ENCODE measurements around the gene DGKI.

Gene DGKI

DNA sequence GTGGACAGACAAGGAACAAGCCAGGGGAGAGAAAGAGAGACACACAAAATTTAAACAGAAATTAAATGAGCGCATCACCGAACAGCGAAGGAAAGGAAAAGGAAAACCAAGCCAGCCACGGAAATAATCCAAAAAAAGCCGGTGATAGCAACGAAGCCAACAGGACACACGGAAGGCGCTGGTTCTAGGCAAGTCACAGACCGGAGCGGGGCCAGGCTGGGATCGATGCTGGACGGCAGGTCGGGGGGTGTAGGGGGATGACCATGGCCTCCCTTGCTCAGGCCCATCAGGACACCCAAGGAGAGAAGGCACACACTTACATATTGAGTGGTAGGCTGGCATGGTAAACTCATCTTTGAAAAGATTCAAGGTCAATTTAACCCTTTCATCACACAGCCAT is 300.8 kb downstream of the DGKI start:
- TF ChIP-seq Cebpa-rat (IDR thresholded peaks at IDR 0.05), result no peak
- Histone ChIP-seq H3K36me3 (no peaks in the 10 kb centered on the region; the same call in 1 of the 2 replicates), H4K20me1 (no peaks in the 10 kb centered on the region), H3K4me1 (peaks cover 6% of the 10 kb centered on the region), H3K27ac (no peak overlapping the region), H3K9ac (no peak overlapping the region), H3K4me3 (no peak overlapping the region), H3K27me3 (no peaks in the 10 kb centered on the region), H3K4me2 (0 out of 2 replicates have a peak overlapping the region, but pooled peaks have one; percentile 0), H3K9me3 (no peaks in the 10 kb centered on the region)

GRCh38 chr7:137545059-137545716 is 301.6 kb downstream of the DGKI start:
- Histone ChIP-seq H3K27me3 (no peaks in the 10 kb centered on the region), H3K4me1 (peaks cover 6% of the 10 kb centered on the region), H3K9ac (no peak overlapping the region), H4K20me1 (no peaks in the 10 kb centered on the region), H3K4me3 (no peak overlapping the region), H3K4me2 (no peak overlapping the region), H3K9me3 (no peaks in the 10 kb centered on the region), H3K36me3 (no peaks in the 10 kb centered on the region; the same call in 1 of the 2 replicates), H3K27ac (no peak overlapping the region)
- TF ChIP-seq Cebpa-rat (IDR thresholded peaks at IDR 0.05), result no peak

GRCh38 chr7:137544453-137545058 is 302.2 kb downstream of the DGKI start:
- Histone ChIP-seq H3K9ac (no peak overlapping the region), H3K4me3 (no peak overlapping the region), H3K36me3 (no peaks in the 10 kb centered on the region; the same call in 1 of the 2 replicates), H3K27me3 (no peaks in the 10 kb centered on the region), H3K27ac (no peak overlapping the region), H3K9me3 (no peaks in the 10 kb centered on the region), H4K20me1 (no peaks in the 10 kb centered on the region), H3K4me1 (peaks cover 6% of the 10 kb centered on the region), H3K4me2 (no peak overlapping the region)
- no peak for TF ChIP-seq Cebpa-rat (IDR thresholded peaks at IDR 0.05)

DNA sequence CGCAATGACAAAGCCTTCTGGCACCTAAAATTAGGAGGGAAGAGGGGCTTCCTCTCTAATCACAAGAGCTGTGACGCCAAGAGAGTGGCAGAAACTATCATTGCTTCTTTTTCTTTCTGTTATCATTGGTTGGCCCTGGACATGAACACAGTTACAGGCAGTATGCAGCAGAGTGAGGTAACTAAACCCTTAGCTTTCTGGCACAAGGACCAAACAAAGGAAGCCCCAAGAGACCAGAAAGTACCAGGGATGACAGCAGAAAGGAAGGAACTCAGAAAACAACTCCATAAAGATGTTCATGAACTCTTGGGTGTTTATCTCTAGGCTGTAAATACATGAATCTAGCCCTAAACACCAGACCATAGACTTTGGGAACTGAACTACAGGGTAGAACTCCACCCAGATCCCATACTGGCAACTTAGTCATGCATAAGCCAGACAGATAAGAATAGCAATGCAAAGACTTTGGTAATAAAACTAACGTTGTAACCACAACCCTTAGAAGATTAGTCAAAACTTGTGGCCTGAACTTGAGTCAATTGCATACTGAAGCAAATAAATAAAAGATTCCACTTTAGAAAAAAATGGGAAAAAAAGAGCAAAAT is 307.6 kb downstream of the DGKI start:
- H3K4me2 ChIP-seq, result no peak overlapping the region
- no peaks in the 10 kb centered on the region for H3K36me3 ChIP-seq
- no peak overlapping the region for H3K4me3 ChIP-seq
- H3K27me3 ChIP-seq, result no peaks in the 10 kb centered on the region
- no peaks in the 10 kb centered on the region for H4K20me1 ChIP-seq
- TF ChIP-seq Cebpa-rat (IDR thresholded peaks at IDR 0.05), result no peak
- H3K9me3 ChIP-seq, result no peaks in the 10 kb centered on the region
- no peak overlapping the region for H3K9ac ChIP-seq
- H3K4me1 ChIP-seq, result no peaks in the 10 kb centered on the region
- no peak overlapping the region for H3K27ac ChIP-seq

DNA sequence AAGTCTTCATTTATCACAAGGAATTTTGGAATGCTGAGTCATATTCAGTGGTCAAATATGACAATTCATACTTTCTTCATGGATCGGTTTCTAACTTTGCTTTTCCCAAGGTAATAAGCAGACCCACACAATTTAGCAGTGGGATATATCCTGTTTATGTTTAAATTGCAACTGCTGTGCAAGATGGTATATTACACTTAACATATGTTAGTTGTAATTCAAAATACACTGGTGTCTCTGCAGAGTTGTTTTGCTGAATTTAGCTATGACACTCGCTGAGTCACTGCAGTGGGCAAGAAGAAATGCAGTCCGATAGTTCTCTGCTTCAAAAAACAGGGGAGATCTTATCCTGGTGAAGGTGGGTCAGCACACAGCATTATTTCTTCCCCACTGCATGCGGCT is 308.4 kb downstream of the DGKI start:
- H3K4me1 ChIP-seq, result no peaks in the 10 kb centered on the region
- no peak overlapping the region for H3K9ac ChIP-seq
- no peak overlapping the region for H3K4me3 ChIP-seq
- TF ChIP-seq Cebpa-rat (IDR thresholded peaks at IDR 0.05), result no peak
- H3K36me3 ChIP-seq, result no peaks in the 10 kb centered on the region
- no peaks in the 10 kb centered on the region for H4K20me1 ChIP-seq
- no peaks in the 10 kb centered on the region for H3K9me3 ChIP-seq
- no peak overlapping the region for H3K4me2 ChIP-seq
- no peak overlapping the region for H3K27ac ChIP-seq
- H3K27me3 ChIP-seq, result no peaks in the 10 kb centered on the region

- Histone ChIP-seq H3K27ac (no peak overlapping the region), H3K9ac (no peak overlapping the region), H3K4me1 (no peaks in the 10 kb centered on the region), H4K20me1 (no peaks in the 10 kb centered on the region), H3K9me3 (no peaks in the 10 kb centered on the region), H3K27me3 (no peaks in the 10 kb centered on the region), H3K36me3 (no peaks in the 10 kb centered on the region), H3K4me2 (no peak overlapping the region), H3K4me3 (no peak overlapping the region)
- TF ChIP-seq Cebpa-rat (IDR thresholded peaks at IDR 0.05), result no peak
Observed at GRCh38 chr7:137535579-137535978, 311.2 kb downstream of the DGKI start.

DNA sequence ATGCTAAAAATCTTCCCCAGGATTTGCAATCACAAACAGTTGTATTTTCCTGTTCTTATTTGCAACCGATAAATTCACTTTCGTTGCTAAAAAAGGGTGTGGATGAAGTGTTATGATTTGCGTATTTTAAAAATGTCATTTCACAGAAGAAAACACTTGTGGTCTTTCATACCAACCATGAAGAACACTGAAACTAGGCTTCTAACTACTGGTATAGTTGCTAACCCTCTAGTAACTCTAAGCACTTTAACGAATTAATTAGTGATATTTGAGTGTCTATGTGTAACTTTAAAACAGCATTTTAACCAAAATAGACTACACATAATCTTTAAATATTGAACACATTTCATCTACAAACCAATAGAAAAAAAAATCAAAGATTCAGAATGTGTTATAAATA is 315.1 kb downstream of the DGKI start:
- Histone ChIP-seq H3K4me3 (no peak overlapping the region), H3K27ac (no peak overlapping the region), H3K27me3 (no peaks in the 10 kb centered on the region), H3K9ac (no peak overlapping the region), H4K20me1 (no peaks in the 10 kb centered on the region), H3K4me1 (no peaks in the 10 kb centered on the region), H3K9me3 (no peaks in the 10 kb centered on the region), H3K4me2 (no peak overlapping the region), H3K36me3 (no peaks in the 10 kb centered on the region)
- no peak for TF ChIP-seq Cebpa-rat (IDR thresholded peaks at IDR 0.05)

- TF ChIP-seq Cebpa-rat (IDR thresholded peaks at IDR 0.05), result no peak
- H3K4me3 ChIP-seq, result no peak overlapping the region
Observed at GRCh38 chr7:137527634-137528033, 319.1 kb downstream of the DGKI start.

GRCh38 chr7:137523171-137523570 is 323.6 kb downstream of the DGKI start:
- Histone ChIP-seq H3K27ac (no peak overlapping the region), H3K4me2 (no peak overlapping the region), H3K4me1 (no peaks in the 10 kb centered on the region), H3K9me3 (no peaks in the 10 kb centered on the region), H3K9ac (no peak overlapping the region), H3K4me3 (no peak overlapping the region), H3K36me3 (no peaks in the 10 kb centered on the region), H3K27me3 (no peaks in the 10 kb centered on the region), H4K20me1 (no peaks in the 10 kb centered on the region)
- TF ChIP-seq Cebpa-rat (IDR thresholded peaks at IDR 0.05), result no peak

More at GRCh38 chr7:137527634-137528033, 319.1 kb downstream of the DGKI start:
- Histone ChIP-seq H3K36me3 (no peaks in the 10 kb centered on the region), H3K4me1 (no peaks in the 10 kb centered on the region), H3K9ac (no peak overlapping the region), H3K9me3 (no peaks in the 10 kb centered on the region), H3K27me3 (no peaks in the 10 kb centered on the region), H4K20me1 (no peaks in the 10 kb centered on the region), H3K4me2 (no peak overlapping the region), H3K27ac (no peak overlapping the region)

- TF ChIP-seq Cebpa-rat (IDR thresholded peaks at IDR 0.05), result no peak
Observed at GRCh38 chr7:137521451-137521850, 325.3 kb downstream of the DGKI start.

More at GRCh38 chr7:137521451-137521850, 325.3 kb downstream of the DGKI start:
- H3K27ac ChIP-seq, result no peak overlapping the region
- no peaks in the 10 kb centered on the region for H4K20me1 ChIP-seq
- H3K4me3 ChIP-seq, result no peak overlapping the region
- no peaks in the 10 kb centered on the region for H3K27me3 ChIP-seq
- no peaks in the 10 kb centered on the region for H3K4me1 ChIP-seq
- H3K4me2 ChIP-seq, result no peak overlapping the region
- no peak overlapping the region for H3K9ac ChIP-seq
- no peaks in the 10 kb centered on the region for H3K9me3 ChIP-seq
- H3K36me3 ChIP-seq, result no peaks in the 10 kb centered on the region

Data from BLaER1 (cell line).